GM12872 (cell line): ENCODE measurements around the gene PEX3.
A peak's percentile ranks its signal among the peaks of the same experiment; 100 is the strongest.

Experiments used
- CTCF ChIP-seq: IDR thresholded peaks from 3 replicates; pipeline ENCODE4 v1.5.1; 2011; ENCODE audit warnings: low read depth, mild to moderate bottlenecking, low read length, moderate library complexity; ENCODE audit not compliant: insufficient read depth

PEX3 gene

DNA sequence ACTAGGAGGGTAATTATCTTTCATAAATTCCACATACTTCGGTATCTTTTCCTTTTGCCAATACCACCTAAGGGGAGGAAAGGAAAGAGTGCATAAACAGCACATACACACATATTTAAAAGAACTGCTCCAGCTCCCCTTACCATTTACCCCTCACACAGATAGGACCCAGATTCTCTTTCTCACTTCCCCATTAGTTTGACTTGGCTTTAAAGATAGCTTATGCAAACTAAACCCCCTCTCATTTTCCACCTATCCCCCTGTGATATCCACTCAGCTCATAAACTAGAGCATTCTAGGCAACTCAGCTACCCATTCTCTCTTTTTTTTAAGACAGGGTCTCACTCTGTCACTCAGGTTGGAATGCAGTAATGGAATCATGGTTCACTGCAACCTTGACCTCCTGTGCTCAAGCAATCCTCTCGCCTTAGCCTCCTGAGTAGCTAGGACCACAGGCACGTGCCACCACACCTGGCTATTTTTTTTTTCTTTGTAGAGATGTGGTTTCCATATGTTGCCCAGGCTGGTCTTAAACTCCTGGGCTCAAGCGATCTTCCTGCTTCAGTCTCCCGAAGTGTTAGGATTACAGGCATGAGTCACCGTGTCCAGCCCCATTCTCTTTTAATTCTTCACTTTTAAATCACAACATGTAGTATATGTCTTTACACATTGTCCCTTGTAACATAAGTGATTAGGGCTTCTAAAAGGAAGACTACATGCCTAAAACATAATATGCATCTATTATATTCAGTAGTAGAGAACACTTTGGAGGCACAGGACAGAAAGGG is 56.9 kb downstream of the PEX3 start:
- TF ChIP-seq CTCF, result no peak

DNA sequence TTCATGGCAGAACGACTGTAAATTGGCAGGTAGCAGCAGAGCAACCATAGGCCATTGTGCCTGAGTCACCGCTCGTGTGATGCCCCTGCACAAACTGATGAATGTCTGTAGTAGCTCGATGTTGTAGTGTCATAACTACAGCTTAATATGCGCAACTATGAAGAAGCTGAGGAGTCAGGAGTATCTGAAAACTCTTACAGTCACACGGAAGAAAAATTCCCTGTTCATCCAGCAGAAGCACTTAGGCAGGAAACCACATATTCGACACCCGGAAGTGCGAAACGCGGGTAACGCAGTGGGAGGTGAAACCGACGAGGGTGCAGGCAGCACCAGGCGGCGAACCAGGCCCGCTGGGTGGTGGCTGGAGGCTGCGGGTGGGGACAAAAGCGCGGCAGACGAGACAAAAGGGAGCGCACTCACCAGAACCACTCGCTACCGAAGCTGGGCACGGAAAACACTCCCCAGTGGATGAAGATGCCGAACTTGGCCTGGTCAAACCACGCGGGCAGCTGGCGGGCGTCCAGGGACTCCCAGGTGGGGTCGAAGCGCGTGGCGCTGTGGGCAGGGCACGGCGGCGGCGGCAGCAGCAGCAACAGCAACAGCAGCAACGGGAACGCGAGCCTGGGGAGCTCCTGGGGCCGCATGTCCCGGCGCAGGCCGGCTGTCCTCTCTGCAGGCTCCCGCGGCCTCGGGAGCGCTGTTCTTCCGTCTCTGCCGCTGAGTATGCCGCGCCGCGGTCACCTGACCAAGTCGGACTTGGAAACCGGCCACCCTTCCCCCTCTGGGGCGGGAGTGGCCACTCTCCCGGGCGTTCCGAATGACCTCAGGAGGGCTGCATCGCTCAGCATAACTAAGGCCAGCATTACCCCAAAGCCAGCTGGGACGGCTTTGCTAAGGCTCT is 60.6 kb downstream of the PEX3 start, which contains the start of gene FUCA2:
Gene FUCA2, minus strand, starts transcription at position 730 of the 901 bp plus-strand sequence. Its CDS starts 86 bp downstream, at position 644.
- no peak for TF ChIP-seq CTCF

DNA sequence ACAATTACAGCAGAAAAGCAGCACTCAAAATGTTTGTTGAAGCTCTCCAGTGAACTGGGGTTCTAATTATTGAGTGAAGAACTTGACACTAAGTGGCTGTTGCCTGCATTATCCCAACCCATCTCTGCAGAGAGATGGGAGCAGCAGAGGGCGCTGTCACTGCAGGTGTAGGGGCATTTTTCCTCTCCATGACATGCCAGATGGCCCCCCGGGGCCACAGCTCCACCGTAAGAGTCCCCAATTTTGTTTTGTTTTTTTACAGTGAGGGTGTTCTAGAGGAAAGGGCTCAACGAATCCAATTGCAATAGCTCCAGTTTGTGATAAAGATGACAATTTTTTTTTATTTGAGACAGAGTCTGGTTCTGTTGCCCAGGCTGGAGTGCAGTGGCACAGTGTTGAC is 62.8 kb downstream of the PEX3 start:
- peak; percentile 72 for TF ChIP-seq CTCF

DNA sequence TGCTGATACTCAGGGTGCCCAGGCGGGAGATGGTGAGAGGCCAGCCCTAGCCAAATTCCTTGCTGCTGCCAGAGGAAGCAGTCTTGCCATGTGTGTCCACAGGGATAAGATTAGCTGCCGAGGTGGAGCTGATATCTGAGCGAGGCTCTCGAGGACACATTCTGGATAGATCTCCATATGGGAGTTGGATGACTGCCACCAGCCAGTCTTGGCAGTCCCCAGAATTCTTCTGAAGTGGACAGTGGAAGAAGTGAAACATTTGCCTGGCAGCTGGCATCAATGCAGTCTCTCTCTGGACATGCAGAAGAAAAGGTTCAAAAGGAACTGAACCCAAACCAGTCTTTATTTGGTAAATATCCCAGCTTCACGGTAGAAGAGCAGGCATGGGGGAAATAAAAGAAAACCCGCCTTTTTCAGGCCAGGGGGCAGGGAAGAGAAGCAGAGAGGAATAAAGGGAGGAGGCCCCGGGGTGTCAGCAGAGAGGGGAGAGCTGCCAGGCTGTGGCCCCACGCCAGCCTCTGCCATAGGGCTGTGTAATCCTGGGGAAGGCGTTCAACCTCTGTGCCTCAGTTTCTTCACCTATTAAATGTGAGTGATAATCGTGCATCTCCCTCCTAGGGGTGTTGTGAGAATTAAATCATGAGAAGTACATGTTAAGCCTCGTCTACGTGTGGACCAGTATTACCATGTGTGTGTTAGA is 64.6 kb downstream of the PEX3 start:
- no peak for TF ChIP-seq CTCF

GRCh38 chr6:143515766-143516355 is 65.3 kb downstream of the PEX3 start:
- TF ChIP-seq CTCF, result no peak

DNA sequence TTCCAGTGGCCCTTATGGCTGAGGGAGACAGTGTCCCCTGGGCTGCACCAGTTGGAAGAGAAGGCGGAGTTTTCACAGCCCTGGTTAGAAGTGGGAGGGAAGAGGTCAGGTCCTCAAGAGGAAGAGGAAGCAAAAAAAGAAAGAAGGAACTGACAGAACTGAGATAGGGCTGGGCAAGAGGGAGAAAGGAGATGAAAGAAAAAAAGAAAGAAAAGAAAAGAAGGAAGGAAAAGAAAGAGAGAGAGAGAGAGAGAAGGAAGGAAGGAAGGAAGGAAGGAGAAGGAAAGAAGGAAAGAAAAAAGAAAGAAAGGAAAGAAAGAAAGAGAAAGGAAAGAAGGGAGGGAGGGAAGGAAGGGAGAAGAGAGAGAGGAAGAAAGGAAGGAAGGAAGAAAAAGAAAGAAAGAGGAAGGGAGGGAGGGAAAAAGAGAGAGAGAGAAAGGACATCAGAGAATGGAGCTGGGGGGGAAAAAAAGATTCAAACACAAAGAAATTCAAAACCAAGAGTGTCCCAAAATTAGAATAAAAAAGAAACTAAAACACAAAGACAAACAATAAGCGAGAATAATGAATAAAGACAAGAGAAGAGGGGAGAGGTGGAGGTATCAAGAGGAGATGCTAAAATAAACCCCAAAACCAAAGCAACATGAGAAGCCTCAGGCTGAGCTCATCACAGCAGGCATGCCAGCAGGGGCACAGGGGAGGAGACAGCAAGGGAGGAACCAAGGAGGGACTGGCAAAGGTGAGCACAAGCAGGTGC is 66.3 kb downstream of the PEX3 start:
- no peak for TF ChIP-seq CTCF
